KOPT-K1 (cell line): ENCODE measurements around the gene EIF3A.

Experiments used
- H3K27ac ChIP-seq: fragments of 200-600 bp; sonication (generic); 2 replicates; pipeline ENCODE4 v1.5.1; 2016; ENCODE audit warnings: antibody characterized with exemption, mild to moderate bottlenecking, low read depth, low read length; ENCODE audit not compliant: poor library complexity, severe bottlenecking
- H3K36me3 ChIP-seq: fragments of 200-600 bp; sonication (generic); 2 replicates; pipeline ENCODE4 v1.5.1; 2017; ENCODE audit warnings: antibody characterized with exemption, mild to moderate bottlenecking, low read length, moderate library complexity; ENCODE audit not compliant: insufficient read depth
- H3K9me3 ChIP-seq: fragments of 200-600 bp; sonication (generic); 2 replicates; pipeline ENCODE4 v1.5.1; 2017; ENCODE audit warnings: antibody characterized with exemption, low read length, mild to moderate bottlenecking; ENCODE audit not compliant: insufficient read depth, poor library complexity, severe bottlenecking

Gene EIF3A

GRCh38 chr10:119084896-119085295, 4.3 kb upstream of the EIF3A start:
- Histone ChIP-seq H3K9me3 (no peaks in the 10 kb centered on the region), H3K27ac (peak overlapping the region; percentile 28), H3K36me3 (peaks cover under 1% of the 10 kb centered on the region; the same call in 1 of the 2 replicates)

- H3K36me3 ChIP-seq, result peaks cover 40% of the 10 kb centered on the region
- H3K9me3 ChIP-seq, result no peaks in the 10 kb centered on the region
- H3K27ac ChIP-seq, result peak overlapping the region; percentile 97
These were observed 757 bp downstream of the EIF3A start for GRCh38 chr10:119079599-119080520.

GRCh38 chr10:119078422-119079179, 2.0 kb downstream of the EIF3A start:
- Histone ChIP-seq H3K36me3 (peaks cover 47% of the 10 kb centered on the region), H3K9me3 (no peaks in the 10 kb centered on the region), H3K27ac (peak overlapping the region; percentile 97)

- Histone ChIP-seq H3K36me3 (peaks cover 84% of the 10 kb centered on the region), H3K27ac (no peak overlapping the region), H3K9me3 (no peaks in the 10 kb centered on the region)
These were observed 7.0 kb downstream of the EIF3A start for GRCh38 chr10:119073584-119073983.

- H3K27ac ChIP-seq, result no peak overlapping the region
- H3K36me3 ChIP-seq, result peaks cover 87% of the 10 kb centered on the region
- H3K9me3 ChIP-seq, result no peaks in the 10 kb centered on the region
These were observed 10.0 kb downstream of the EIF3A start for GRCh38 chr10:119070395-119071165.

- no peaks in the 10 kb centered on the region for H3K9me3 ChIP-seq
- no peak overlapping the region for H3K27ac ChIP-seq
These were observed 18.7 kb downstream of the EIF3A start for GRCh38 chr10:119061926-119062325.

GRCh38 chr10:119061352-119061751, 19.3 kb downstream of the EIF3A start:
- Histone ChIP-seq H3K36me3 (peaks cover 100% of the 10 kb centered on the region), H3K9me3 (no peaks in the 10 kb centered on the region), H3K27ac (no peak overlapping the region)

More at GRCh38 chr10:119061926-119062325, 18.7 kb downstream of the EIF3A start:
- peaks cover 100% of the 10 kb centered on the region for H3K36me3 ChIP-seq

GRCh38 chr10:119060107-119060506, 20.5 kb downstream of the EIF3A start:
- H3K36me3 ChIP-seq, result peaks cover 100% of the 10 kb centered on the region
- H3K27ac ChIP-seq, result no peak overlapping the region
- H3K9me3 ChIP-seq, result no peaks in the 10 kb centered on the region

GRCh38 chr10:119059557-119059956, 21.1 kb downstream of the EIF3A start:
- Histone ChIP-seq H3K27ac (no peak overlapping the region), H3K9me3 (no peaks in the 10 kb centered on the region), H3K36me3 (peaks cover 100% of the 10 kb centered on the region)

GRCh38 chr10:119058010-119058409, 22.6 kb downstream of the EIF3A start:
- Histone ChIP-seq H3K27ac (no peak overlapping the region), H3K9me3 (no peaks in the 10 kb centered on the region), H3K36me3 (peaks cover 100% of the 10 kb centered on the region)

GRCh38 chr10:119055472-119055871, 25.1 kb downstream of the EIF3A start:
- Histone ChIP-seq H3K27ac (no peak overlapping the region), H3K36me3 (peaks cover 100% of the 10 kb centered on the region), H3K9me3 (no peaks in the 10 kb centered on the region)

GRCh38 chr10:119051775-119052174, 28.8 kb downstream of the EIF3A start:
- no peak overlapping the region for H3K27ac ChIP-seq
- H3K9me3 ChIP-seq, result no peaks in the 10 kb centered on the region
- H3K36me3 ChIP-seq, result peaks cover 100% of the 10 kb centered on the region

- H3K9me3 ChIP-seq, result no peaks in the 10 kb centered on the region
- H3K27ac ChIP-seq, result no peak overlapping the region
- H3K36me3 ChIP-seq, result peaks cover 100% of the 10 kb centered on the region
These were observed 30.8 kb downstream of the EIF3A start for GRCh38 chr10:119049777-119050176.

GRCh38 chr10:119049361-119049760, 31.3 kb downstream of the EIF3A start:
- Histone ChIP-seq H3K9me3 (no peaks in the 10 kb centered on the region), H3K27ac (no peak overlapping the region), H3K36me3 (peaks cover 100% of the 10 kb centered on the region)

- Histone ChIP-seq H3K9me3 (no peaks in the 10 kb centered on the region), H3K36me3 (peaks cover 100% of the 10 kb centered on the region), H3K27ac (no peak overlapping the region)
These were observed 35.1 kb downstream of the EIF3A start for GRCh38 chr10:119045561-119045960.
